GM08714 (cell line): ENCODE results near the gene ABHD11.

Source experiments
- H3K4me3 ChIP-seq: fragments of 200-500 bp; sonication (Bioruptor generic); 2 replicates; pipeline ENCODE4 v1.5.1; 2014; ENCODE audit warnings: mild to moderate bottlenecking, low read length, inconsistent platforms
- ZNF274 ChIP-seq: IDR thresholded peaks from 2 replicates; pipeline ENCODE4 v1.6.1; 2012; ENCODE audit warnings: mild to moderate bottlenecking, low read depth, low read length

ABHD11 gene

DNA sequence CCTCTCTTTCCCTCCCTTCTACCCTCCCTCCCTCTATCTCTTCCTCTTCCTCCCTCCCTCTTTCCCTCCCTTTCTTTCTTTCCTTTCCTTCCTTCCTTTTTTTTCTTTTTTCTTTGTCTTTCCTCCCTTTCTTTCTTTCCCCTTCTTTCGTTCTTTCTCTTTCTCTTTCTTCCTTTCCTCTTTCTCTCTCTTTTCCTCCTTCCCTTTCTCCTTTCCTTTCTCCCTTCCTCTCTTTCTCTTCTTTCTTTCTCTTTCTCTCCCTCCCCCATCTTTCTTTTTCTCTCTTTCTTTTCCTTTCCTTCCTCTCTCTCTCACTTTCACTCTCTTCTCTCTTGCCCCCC is 24.0 kb upstream of the ABHD11 start:
- no peak for TF ChIP-seq ZNF274
- H3K4me3 ChIP-seq = no peak overlapping the region

DNA sequence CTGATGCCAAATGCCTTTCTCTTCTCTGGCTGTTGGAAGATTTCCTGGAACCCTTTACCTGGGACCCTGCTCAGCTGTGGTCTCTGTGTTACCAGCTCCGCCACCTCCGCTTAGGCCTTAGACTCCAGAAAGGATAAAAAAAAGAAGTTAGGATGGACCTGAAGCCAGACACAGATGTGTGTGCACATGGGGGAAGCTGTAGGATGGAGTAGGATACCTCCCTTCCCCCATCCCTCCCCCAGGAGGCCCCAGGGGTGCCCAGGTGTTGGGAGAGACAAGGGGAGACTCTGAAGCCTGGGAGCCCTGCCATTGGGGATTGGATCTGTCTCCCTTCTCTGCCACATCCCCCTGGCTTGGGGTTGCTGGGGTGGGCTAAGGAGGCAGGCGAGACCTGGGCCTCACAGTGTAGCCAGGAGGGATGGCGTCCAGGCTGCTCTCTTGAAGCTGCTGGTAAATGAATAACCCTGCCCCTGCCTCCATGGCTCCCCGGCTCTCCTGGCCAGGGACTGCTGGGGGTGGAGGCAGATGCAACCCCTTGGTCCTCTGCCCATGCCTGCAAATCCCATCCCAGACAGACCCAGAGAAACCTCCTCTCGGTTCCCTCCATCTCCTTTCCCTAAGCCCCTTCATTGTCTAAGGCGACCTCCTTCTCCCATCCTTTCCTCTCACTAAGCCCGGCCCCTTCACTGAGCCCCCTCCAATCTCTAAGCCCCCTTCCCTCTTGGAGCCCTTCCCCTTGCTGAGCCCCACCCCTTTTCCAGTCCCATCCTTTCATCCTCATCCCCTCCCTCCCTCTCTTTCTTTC is 23.5 kb upstream of the ABHD11 start:
- no peak for TF ChIP-seq ZNF274
- no peak overlapping the region for H3K4me3 ChIP-seq

DNA sequence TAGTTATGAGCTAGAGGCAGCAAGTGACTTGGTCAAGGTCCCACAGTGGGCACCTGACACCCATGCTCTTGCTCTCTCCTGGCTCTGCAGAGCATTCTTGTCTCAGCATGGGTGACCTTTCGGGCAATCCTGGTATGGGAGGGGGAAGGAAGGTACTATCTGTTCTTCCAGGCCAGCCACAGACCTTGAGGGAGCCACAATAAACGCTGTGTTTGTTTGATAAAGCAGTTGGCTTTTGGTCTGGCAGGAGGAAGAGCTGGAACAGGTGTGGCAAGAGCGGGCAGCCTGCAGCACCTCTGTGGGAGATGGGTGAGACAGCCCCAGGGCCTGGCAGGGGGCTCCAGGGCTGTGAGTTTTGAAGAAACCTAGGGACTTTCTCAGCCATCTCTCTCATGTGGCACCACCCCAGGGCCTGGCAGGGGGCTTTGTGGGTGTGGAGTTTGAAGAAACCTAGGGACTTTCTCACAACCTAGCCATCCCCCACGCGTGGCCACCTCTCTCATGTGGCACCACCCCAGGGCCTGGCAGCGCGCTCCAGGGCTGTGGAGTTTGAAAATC is 20.1 kb upstream of the ABHD11 start:
- no peak overlapping the region for H3K4me3 ChIP-seq
- TF ChIP-seq ZNF274 = no peak

DNA sequence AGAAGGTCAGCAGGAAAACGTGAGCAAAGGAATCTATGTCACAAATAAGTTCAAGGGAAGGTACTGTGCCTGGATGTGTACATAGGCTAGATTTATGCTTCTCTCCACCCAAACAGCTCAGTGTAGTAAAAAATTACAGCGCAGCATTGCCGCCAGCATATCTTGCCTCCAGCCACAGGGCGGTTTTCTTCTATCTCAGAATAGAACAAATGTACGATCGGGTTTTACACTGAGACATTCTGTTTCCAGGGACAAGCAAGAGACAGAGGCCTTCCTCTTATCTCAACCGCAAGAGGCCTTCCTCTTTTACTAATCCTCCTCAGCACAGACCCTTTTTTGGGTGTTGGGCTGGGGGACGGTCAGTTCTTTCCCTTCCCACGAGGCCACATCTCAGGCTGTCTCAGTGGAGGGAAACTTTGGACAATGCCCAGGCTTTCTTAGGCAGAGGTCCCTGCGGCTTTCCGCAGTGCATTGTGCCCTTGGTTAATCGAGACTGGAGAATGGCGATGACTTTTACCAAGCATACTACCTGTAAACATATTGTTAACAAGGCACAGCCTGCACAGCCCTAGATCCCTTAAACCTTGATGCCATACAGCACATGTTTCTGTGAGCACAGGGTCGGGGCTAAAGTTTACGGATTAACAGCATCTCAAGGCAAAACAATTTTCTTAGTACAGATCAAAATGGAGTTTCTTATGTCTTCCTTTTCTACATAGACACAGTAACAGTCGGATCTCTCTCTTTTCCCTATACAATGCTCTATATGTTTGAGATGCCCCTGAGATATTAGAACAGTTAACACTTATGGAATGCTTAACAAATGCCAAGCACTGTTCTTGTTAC is 11.6 kb upstream of the ABHD11 start:
- H3K4me3 ChIP-seq = no peak overlapping the region
- no peak for TF ChIP-seq ZNF274

DNA sequence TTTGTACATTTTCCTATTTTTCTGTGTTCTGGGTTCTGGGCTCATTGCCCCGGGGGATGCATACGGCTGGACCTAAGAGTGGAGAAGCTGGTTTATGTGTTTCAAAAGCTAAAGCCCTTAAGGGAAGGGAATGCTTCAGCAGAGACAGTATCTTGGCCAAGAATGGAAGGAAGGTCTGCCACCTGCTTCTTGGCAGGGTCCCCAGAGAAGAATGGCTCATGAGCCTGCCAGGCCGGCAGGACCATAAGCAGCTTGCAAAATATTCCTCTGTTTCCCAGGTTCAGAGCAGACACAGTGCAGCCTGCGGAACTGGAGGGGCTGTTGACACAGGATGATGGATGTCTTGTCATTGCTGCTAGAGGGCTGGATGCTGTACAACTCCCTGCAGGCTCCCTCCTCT is 7.8 kb upstream of the ABHD11 start:
- no peak overlapping the region for H3K4me3 ChIP-seq
- TF ChIP-seq ZNF274 = no peak

DNA sequence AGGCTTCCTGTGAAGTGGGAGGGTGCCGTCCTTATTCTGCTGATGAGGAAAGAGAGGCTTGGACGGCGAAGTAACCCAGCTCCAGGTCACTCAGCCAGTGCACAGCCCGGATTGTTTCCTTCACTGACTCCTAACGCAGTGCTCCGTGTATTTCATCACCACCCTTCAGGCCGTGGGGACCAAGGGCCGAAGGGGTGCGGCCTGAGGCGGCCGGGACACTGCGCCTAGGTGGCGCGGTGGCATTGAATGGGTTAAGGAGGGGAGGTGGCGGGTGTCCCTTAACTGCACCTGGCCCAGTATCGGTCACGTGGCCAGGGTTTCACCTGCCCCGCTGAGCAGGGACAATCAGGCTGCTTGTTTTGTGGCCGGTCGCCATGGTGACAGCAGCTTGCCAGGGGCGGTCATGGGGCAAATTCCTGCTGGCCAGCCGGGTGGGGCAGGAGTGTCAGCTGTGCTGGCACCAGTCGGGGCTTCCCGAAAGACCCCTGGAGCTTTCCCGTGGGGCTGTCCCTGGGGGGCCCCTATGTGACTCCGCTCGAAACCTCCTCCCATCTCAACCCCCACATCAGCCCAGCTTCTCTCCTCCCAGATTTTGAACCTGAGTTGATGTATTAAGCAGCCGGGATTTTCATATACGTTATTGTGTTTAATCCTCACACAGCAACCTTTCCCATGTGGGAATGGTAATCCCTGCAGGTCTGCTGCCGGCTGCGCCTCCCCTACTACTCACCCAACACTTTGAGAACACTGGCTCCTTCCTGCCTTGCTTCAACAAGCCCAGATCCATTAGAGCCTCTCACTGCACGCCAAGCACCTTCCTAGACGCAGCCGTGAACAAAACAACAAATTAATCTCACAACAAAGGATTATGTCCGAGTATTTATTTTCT is 4.4 kb upstream of the ABHD11 start:
- no peak for TF ChIP-seq ZNF274
- H3K4me3 ChIP-seq = no peak overlapping the region

DNA sequence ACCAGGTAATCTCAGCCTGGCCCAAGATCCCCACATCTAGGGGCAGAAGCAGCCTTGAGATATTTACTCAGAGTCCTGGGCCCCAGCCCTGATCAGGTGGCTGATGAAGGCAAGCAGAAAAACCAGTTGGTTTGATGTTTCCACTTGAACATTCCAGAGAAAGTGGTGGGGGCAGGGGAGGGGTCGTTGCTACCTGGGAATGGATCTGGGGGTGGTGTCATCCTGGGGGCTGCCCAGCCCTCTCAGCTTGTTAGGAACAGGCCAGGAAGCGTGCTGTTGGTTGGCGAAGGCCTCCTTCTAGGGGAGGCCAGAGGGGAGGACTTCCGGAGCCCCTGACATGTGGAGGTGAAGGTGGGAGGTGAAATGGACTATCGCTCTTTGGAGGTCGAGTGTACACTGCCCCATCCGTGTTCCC is 3.7 kb upstream of the ABHD11 start:
- TF ChIP-seq ZNF274 = no peak
- no peak overlapping the region for H3K4me3 ChIP-seq

DNA sequence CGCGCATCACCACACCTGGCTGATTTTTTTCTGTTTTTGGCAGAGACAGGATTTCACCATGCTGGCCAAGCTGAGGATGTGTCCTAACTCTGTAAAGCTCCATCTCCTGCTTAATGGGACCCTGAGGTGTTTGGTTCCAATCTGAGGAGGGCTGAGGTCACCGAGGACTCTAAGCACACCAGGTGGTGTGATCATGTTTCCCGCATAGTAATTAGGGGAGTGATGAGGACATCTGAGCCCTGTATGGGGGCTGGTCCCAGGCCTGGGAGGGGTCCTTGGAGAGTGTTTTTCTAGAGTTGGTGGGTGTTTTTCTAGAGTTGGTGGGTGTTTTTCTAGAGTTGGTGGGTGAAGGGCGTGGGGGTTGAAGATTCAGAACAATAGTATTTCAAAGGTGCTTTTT is 3.0 kb upstream of the ABHD11 start:
- no peak for TF ChIP-seq ZNF274
- no peak overlapping the region for H3K4me3 ChIP-seq

DNA sequence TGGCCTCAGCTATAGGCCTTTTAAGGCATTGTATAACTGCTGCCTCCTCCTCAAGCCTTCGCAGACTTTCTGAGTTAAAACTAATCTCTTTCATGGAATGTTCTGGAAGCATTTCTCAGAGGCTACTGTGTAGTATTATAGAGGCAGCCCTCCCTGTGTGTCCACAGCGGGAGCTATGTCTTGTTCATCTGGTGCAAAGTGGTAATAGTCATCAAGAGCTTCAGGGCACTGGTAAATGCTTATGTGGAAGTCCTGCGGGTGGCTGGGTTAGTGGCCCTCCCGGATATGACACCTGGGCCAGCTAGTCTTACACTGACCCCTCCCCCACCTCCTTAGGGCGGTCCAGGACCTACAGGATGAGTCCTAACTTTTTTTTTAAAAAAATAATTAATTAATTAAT is 2.2 kb upstream of the ABHD11 start:
- TF ChIP-seq ZNF274 = no peak
- H3K4me3 ChIP-seq = no peak overlapping the region

DNA sequence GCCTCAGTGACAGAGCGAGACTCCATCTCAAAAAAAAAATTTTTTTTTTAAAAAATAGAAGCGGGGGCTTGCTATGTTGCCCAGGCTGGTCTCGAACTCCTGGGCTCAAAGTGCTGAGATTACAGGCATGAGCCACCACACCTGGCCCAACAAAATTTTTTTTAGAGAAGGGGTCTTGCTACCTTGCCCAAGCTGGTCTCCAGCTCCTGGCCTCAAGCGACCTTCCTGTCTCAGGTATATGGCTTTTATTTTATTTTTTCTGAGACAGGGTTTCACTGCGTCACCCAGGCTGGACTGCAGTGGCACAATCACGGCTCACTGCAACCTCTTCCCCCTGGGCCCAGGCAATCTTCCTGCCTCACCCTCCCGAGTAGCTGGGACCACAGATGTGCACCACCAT is 1.6 kb upstream of the ABHD11 start:
- TF ChIP-seq ZNF274 = no peak
- H3K4me3 ChIP-seq = no peak overlapping the region

DNA sequence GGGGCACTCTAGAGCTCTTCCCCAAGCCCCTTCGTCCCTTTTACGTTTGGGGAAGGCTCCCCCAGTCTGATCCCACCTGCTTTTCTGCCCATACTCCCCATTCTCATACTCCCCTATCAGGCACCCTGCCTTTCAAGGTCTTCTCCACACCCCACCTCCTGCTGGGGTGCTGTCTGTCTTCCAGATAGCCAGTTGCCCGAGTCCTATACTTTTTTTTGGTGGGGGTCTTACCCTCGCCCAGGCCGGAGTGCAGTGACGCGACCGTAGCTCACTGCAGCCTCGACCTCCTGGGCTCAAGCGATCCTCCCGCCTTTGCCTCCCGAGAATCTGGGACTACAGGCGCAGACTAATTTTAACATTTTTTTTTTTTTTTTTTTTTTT is 775 bp upstream of the ABHD11 start:
- TF ChIP-seq ZNF274 = no peak
- peak overlapping the region; percentile 79; the same call in 1 of the 2 replicates for H3K4me3 ChIP-seq

DNA sequence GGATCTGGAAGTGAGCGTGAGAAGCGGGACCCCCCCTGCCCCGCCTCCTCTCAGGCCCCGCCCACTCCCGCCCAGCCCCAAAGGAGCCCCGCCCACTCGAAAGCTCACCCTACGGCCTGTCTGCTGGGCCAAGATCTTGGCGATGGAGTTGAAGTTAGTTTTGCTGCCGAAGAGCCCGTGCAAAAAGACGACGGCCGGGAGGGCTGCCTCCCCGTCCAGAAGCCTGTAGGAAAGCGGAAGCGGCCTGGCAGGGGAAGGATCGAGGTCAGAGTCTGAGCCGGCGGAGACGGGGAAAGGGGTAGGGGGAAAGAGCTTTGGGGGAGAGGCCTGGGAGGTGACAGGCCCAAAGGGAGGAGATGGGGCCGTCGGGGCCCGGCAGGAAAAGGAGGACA is 386 bp downstream of the ABHD11 start:
- peak overlapping the region; percentile 83 for H3K4me3 ChIP-seq
- no peak for TF ChIP-seq ZNF274

DNA sequence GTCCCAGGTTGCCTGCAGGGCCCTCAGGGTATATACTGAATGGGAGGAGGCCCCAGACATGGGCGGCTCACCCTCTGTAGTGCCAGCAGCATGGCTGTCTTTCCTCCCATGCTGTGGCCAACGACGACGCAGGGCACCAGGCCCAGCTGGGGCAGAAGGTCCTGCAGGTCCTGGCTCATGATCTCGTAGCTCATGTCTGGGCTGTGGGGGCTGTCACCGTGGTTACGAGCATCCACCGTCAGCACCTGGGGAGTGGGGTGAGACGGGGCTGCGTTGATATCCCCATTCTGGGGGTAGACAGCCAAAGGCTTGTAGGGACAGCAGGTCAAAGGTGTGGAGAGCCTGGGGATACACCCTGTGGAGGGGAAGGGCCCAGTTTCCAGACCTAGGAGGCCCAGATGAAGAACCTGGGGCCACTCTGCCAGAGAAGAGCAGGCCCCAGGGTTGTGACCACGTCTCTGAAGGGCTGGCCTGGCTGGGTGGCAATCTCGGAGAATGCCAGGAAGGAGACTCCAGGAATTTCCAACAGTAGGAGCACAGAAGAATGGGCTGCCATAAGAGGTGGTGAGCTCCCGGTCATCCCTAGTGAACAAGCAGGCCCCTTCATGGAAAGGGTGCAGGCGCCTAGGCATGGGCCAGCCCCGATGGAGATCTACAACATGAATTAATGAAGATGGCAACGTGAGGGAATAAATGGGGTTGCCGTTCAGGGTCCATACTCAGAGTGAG is 947 bp downstream of the ABHD11 start:
- TF ChIP-seq ZNF274 = no peak
- H3K4me3 ChIP-seq = no peak overlapping the region; the same call in 1 of the 2 replicates
